ENCODE results near the gene ATP8A2. TPM values are rescaled to one million over a fixed set of nuclear protein-coding genes. Genes with fewer than 3 reads are reported as not detected.

Gene ATP8A2
- total RNA-seq, 2 experiments from 2014 or later = not detected

DNA sequence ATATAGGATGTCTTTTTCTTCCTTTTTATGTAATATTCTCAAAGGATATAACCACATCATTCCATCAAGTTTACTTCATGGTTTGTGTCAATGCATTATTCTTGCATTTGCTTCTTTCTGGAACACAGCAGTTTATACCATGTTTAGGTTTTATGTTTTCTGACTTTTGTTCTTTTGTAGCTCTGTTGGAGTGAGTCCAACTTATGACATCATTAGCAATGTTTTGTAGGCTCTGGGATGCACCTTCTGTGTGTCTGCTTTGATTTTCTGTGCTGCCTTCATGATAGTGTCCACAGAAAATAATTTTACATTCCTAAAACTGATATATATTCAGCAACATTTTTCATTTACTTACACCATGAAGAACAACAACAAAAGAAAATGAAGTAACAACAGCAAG is 611.1 kb downstream of the ATP8A2 start:
- no peak for DNase-seq (ENCODE audit: low spot score)
- no peaks in the 10 kb centered on the region for H3K9me3 ChIP-seq (ENCODE audit: low read length)
- intact Hi-C loops (cut with micrococcal nuclease; ENCODE audit: unreplicated experiment) = no loop called here
- H4K20me1 ChIP-seq (ENCODE audit: insufficient read depth, low read length) = no peaks in the 10 kb centered on the region
- BruUV-seq (replicated peaks) = no TSS peak
- H3K4me3 ChIP-seq (ENCODE audit: low read depth, low read length, poor library complexity, severe bottlenecking) = no peak overlapping the region
- no peaks in the 10 kb centered on the region for H3K36me3 ChIP-seq (ENCODE audit: insufficient read depth, low read length)
- no peaks in the 10 kb centered on the region for H3K4me1 ChIP-seq (ENCODE audit: insufficient read depth, low read length, poor library complexity, severe bottlenecking)
- H3K79me2 ChIP-seq (ENCODE audit: insufficient read depth, low read depth, low read length) = no peaks in the 10 kb centered on the region
- TF ChIP-seq, protein P1, sequence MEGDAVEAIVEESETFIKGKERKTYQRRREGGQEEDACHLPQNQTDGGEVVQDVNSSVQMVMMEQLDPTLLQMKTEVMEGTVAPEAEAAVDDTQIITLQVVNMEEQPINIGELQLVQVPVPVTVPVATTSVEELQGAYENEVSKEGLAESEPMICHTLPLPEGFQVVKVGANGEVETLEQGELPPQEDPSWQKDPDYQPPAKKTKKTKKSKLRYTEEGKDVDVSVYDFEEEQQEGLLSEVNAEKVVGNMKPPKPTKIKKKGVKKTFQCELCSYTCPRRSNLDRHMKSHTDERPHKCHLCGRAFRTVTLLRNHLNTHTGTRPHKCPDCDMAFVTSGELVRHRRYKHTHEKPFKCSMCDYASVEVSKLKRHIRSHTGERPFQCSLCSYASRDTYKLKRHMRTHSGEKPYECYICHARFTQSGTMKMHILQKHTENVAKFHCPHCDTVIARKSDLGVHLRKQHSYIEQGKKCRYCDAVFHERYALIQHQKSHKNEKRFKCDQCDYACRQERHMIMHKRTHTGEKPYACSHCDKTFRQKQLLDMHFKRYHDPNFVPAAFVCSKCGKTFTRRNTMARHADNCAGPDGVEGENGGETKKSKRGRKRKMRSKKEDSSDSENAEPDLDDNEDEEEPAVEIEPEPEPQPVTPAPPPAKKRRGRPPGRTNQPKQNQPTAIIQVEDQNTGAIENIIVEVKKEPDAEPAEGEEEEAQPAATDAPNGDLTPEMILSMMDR (conservative IDR thresholded peaks at IDR 0.05; ENCODE audit: low read length) = no peak
- no peak for TF ChIP-seq EZH2phosphoT487 (IDR thresholded peaks at IDR 0.05; ENCODE audit: borderline replicate concordance, low read depth, low read length)
- no peak overlapping the region for H3K27ac ChIP-seq (ENCODE audit: low read depth, low read length, poor library complexity, severe bottlenecking)
- H3K4me2 ChIP-seq (ENCODE audit: low read length) = no peak overlapping the region
- no peaks in the 10 kb centered on the region for H3K9me2 ChIP-seq (ENCODE audit: insufficient read depth, low read length)
- ChIA-PET CTCF (ENCODE audit: unreplicated experiment) (interaction anchor here (0.5 kb wide), 1 partner anchor 14 kb away, joined by 3 read pairs; no protein-coding TSS in a partner anchor), POLR2A (no interaction called here)
- no peak overlapping the region for H2AFZ ChIP-seq (ENCODE audit: low read length)

DNA sequence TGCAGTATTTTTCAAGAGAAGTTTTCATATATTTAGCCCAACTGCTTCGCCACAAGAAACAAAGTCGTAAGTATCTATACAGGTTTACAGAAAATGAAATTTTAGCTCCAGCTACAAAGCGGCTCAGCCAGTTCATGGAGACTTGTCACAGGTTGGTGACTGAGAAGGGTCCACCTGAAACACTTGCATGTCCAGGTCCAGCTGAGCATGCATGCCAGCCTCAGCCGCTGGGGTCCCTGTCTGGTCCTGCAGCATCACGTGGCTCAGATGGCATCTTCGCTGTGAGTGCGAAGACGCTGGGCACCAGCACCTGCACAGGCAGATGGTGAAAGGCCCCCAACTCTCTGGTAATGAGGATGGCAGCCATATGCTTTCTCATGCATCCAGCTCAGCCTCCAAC is 616.2 kb downstream of the ATP8A2 start:
- no peaks in the 10 kb centered on the region for H3K9me2 ChIP-seq (ENCODE audit: insufficient read depth, low read length)
- TF ChIP-seq EZH2phosphoT487 (IDR thresholded peaks at IDR 0.05; ENCODE audit: borderline replicate concordance, low read depth, low read length) = no peak
- TF ChIP-seq, protein P1 (conservative IDR thresholded peaks at IDR 0.05; ENCODE audit: low read length) = no peak
- H3K27ac ChIP-seq (ENCODE audit: low read depth, low read length, poor library complexity, severe bottlenecking) = no peak overlapping the region
- no peak overlapping the region for H2AFZ ChIP-seq (ENCODE audit: low read length)
- no peak overlapping the region for H3K4me2 ChIP-seq (ENCODE audit: low read length)
- H4K20me1 ChIP-seq (ENCODE audit: insufficient read depth, low read length) = no peaks in the 10 kb centered on the region
- H3K9me3 ChIP-seq (ENCODE audit: low read length) = no peaks in the 10 kb centered on the region
- no peaks in the 10 kb centered on the region for H3K79me2 ChIP-seq (ENCODE audit: insufficient read depth, low read depth, low read length)
- POLR2A ChIA-PET = no interaction called here
- CTCF ChIA-PET (ENCODE audit: unreplicated experiment) = no interaction called here
- no peak for DNase-seq (ENCODE audit: low spot score)
- no peaks in the 10 kb centered on the region for H3K36me3 ChIP-seq (ENCODE audit: insufficient read depth, low read length)
- no peaks in the 10 kb centered on the region for H3K4me1 ChIP-seq (ENCODE audit: insufficient read depth, low read length, poor library complexity, severe bottlenecking)
- intact Hi-C loops (cut with micrococcal nuclease; ENCODE audit: unreplicated experiment) = no loop called here
- no peak overlapping the region for H3K4me3 ChIP-seq (ENCODE audit: low read depth, low read length, poor library complexity, severe bottlenecking)
- BruUV-seq (replicated peaks) = no TSS peak

DNA sequence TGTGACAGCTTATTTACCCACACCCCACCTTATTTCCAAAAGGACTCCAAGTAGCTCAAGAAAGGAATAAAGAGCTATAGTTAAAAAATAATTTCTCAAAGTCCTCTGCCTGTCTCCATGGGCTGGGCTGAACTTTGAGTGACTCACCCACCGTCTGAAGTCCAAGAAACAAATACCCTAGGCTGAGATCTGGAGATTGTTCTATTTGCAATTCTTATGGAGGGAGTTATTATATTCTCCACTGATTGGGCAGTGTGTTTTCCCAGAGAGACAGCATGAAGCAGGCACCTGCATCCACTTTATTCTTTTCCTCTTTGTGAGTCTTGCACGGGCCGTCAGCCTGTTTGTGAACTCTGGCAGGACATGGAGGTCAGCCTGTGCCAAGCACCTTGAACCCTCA is 616.9 kb downstream of the ATP8A2 start:
- ChIA-PET CTCF (ENCODE audit: unreplicated experiment) (no interaction called here), POLR2A (interaction anchor here (0.6 kb wide), 1 partner anchor 575 kb away, joined by 3 read pairs; no protein-coding TSS in a partner anchor)
- Histone ChIP-seq H2AFZ (ENCODE audit: low read length) (no peak overlapping the region), H3K4me3 (ENCODE audit: low read depth, low read length, poor library complexity, severe bottlenecking) (no peak overlapping the region), H4K20me1 (ENCODE audit: insufficient read depth, low read length) (no peaks in the 10 kb centered on the region), H3K36me3 (ENCODE audit: insufficient read depth, low read length) (no peaks in the 10 kb centered on the region), H3K9me2 (ENCODE audit: insufficient read depth, low read length) (no peaks in the 10 kb centered on the region), H3K9me3 (ENCODE audit: low read length) (no peaks in the 10 kb centered on the region), H3K79me2 (ENCODE audit: insufficient read depth, low read depth, low read length) (no peaks in the 10 kb centered on the region), H3K4me1 (ENCODE audit: insufficient read depth, low read length, poor library complexity, severe bottlenecking) (no peaks in the 10 kb centered on the region), H3K4me2 (ENCODE audit: low read length) (no peak overlapping the region), H3K27ac (ENCODE audit: low read depth, low read length, poor library complexity, severe bottlenecking) (no peak overlapping the region)
- intact Hi-C loops (cut with micrococcal nuclease; ENCODE audit: unreplicated experiment) = no loop called here
- DNase-seq (ENCODE audit: low spot score) = no peak
- no peak for TF ChIP-seq EZH2phosphoT487 (IDR thresholded peaks at IDR 0.05; ENCODE audit: borderline replicate concordance, low read depth, low read length)
- TF ChIP-seq, protein P1 (conservative IDR thresholded peaks at IDR 0.05; ENCODE audit: low read length) = no peak
- no TSS peak for BruUV-seq (replicated peaks)

Data from OCI-LY7 (cell line).